ENCODE data around the gene GPR61.

Gene GPR61

DNA sequence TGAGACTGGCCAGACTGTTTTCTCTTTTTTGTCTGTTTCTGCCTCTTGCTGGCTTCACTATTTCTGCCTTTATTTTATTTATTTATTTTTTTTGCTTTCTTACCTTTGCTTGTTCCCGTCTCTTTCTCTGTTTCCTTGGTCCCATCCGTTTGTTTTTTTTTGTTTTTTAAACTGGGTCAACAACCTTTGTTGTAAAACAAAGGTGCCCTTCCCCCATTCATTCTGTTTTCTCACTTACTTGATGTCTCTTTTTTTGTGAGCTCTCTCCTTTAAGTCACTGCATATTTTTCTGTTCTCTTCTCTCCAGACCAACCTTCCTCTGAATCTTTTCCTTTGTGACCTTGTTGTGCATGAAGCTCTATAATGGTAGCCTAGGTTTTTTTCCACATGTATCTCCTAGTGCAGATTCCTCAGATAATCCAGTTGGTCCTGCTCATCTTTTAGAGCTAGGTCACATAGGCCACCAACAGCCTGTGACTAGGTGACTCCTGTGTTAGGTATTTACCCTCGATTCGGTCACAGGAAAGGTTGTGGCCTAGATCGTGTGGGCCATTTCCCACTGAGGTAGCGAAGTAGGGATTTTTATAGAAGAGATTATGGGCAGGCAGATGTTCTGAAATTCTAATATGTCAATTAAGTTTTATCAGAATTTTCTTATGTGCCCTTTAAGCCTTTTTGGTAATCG lies 24.7 kb downstream of the GPR61 start:
- DNase-seq (ENCODE audit: low read depth in 2 of 3, low spot score in 1 of 3), result no peak

DNA sequence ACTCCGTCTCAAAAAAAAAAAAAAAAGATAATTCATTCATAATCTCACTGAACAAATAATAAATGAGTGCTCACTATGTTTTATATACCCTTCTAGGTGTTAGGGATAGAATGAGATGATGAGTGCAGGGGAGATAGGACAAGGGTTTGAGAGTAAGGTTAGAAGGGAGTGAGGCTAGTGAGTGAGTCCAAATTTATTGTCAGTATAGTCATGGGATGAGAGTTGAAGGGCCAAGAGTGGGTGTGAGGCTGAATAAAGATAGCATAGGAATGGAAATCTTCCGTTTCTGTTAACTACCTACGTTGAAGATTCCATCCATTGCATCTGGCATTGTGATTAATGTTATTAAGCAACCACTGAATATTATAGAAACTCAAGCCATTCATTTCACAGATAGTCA lies 25.6 kb downstream of the GPR61 start:
- no peak for DNase-seq (ENCODE audit: low read depth in 2 of 3, low spot score in 1 of 3)

DNA sequence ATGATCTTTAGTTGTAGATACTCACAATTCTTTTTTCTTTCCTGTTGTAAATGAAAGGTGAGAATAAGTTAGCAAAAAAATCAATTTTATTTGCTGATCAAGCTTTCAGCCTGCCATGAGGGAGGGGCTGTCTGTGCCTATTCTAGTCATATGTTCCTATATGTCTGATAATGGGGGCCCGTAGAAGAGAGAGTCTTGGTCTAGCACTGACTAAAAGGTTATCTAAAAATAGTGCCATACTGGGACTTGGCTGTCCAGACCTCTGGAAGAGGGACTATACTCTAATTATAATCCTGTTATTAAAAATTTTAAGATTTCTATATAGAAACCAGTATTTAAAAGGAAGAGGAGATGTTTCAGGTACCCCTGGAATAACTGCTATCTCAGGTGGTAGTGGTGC lies 27.3 kb downstream of the GPR61 start:
- no peak for DNase-seq (ENCODE audit: low read depth in 2 of 3, low spot score in 1 of 3)

DNA sequence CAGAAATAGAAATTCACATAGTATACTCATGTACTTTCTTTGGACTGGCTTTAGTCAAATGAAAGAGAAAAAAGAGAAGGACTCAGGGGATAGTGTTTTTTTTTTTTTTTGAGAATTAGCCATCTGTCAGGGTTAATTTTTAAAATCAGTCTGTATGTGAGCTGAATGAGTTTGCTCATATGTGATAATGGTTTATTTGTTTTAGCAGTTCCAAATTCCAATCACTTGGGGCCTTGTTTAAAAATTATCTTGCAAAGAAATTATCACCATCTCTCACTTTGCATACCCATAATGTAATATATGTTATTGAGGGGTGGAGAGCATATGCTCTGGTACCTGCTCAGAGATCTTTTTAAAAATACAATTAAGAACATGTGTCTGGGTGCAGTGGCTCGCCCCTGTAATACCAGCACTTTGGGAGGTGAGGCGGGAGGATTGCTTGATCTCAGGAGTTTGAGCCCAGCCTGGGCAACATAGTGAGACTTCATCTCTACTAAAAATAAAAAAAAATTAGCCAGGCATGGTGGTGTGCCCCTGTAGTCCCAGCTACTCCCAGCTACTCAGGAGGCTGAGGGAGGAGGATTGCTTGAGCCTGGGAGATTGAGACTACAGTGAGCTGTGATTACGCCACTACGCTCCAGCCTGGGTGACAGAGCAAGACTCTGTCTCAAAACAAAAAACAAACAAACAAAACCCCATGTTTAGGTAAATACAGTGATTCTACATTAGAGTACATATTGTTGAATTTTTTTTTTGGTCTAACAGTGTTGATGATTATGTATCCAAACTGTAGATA lies 28.4 kb downstream of the GPR61 start:
- no peak for DNase-seq (ENCODE audit: low read depth in 2 of 3, low spot score in 1 of 3)

DNA sequence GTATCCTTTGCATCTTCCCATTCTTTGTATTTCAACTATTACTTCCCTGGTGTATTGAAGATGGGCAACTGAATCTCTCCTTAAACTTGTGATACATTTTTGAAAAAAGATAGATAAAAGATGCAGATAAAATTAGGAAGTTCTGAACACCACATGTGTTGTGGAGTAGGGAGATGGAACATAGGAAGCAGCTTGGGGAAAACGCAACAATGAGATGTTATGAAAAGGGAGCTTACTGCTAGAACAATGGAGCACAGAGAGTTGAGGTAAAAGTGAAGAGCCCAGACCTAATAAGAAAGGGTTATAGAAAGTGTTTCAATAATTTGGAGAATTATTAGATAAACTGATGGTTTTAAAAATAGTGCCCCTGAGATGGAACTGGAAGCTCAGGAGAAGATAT lies 29.7 kb downstream of the GPR61 start:
- no peak for DNase-seq (ENCODE audit: low read depth in 2 of 3, low spot score in 1 of 3)

DNA sequence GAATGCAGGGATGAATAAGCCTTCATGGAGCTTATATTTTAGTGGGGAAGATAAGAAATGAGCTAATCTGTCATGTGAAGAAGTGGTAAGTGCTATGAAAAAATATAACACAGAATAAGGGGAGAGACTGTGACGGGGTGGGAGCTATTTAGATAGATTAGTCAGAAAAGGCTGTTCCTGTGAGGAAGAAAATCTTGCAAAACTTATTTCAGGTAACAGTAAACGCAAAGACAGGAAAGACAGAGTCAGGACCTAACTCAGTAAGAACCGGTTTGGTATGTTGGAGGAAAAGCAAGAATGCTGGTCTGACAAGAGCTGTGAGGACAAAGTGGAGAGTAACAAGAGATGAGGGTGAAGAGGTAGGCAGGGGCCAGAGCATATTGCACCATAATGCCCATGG lies 30.7 kb downstream of the GPR61 start:
- DNase-seq (ENCODE audit: low read depth in 2 of 3, low spot score in 1 of 3), result no peak

DNA sequence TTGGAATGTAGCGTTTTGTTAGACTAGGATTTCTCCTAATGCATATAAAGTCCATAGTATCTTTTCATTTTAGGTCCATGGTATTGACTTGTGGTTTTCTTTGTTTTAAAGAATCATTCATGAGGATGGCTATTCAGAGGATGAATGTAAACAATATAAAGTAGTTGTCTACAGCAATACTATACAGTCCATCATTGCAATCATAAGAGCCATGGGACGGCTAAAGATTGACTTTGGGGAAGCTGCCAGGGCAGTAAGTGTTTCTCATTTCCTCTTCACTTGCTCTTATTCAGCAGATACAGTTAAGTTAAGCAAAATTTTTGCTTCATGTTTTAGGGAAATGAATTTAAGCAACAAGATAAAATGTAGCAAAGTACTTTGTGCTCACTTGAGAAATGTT lies 34.1 kb downstream of the GPR61 start:
- no peak for DNase-seq (ENCODE audit: low read depth in 2 of 3, low spot score in 1 of 3)

DNA sequence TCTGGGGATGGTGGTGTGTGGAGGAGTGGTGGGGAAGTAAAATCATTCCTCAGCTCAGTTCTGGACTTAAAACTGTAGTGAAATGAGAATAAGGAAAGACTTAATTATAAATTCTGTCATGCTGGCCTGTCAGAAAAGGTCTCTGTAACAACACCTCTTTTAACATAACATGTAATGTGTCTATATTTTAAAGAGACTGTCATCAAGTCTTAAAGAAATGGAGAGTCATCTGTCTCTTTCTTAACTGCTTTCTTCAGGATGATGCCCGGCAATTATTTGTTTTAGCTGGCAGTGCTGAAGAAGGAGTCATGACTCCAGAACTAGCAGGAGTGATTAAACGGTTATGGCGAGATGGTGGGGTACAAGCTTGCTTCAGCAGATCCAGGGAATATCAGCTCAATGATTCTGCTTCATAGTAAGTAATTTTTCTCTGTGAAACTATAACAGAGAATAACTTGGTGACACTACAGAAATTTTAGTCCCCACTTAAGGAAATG lies 39.3 kb downstream of the GPR61 start:
- no peak for DNase-seq (ENCODE audit: low read depth in 2 of 3, low spot score in 1 of 3)

DNA sequence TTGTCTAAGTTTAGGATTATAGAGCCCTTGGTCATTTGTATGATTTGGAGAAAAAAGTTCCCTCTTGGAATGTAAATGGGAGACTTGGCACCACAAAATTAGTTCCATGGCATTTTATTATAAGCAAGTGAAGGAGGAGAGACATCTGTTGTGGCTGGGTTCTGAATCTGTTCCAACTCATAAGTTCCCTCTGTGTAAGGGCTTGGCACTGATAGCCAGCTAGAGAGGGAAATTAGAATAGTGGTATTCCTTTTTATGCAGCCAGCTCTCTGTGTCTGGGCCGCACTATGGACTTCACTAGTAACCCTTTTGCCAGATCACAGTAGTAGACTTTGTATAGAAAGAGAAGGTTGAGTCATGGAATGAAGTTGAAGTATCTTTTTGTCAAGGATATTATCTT lies 39.8 kb downstream of the GPR61 start:
- DNase-seq (ENCODE audit: low read depth in 2 of 3, low spot score in 1 of 3), result no peak

DNA sequence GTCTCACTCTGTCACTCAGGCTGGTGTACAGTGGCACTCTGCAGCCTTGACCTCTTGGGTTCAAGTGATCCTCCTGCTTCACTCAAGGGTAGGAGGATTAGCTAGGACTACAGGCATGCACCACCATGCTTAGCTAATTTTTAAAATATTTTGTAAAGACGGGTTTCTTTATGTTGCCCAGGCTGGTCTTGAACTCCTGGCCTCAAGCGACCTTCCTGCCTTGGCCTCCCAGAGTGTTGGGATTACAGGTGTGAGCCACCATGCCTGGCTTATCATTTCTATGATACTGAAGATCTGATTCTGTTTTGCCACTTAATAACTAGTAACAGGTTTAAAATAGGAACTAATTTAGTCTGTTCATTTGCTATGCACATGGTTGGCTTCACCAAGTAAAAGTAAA lies 42.3 kb downstream of the GPR61 start:
- DNase-seq (ENCODE audit: low read depth in 2 of 3, low spot score in 1 of 3), result no peak

DNA sequence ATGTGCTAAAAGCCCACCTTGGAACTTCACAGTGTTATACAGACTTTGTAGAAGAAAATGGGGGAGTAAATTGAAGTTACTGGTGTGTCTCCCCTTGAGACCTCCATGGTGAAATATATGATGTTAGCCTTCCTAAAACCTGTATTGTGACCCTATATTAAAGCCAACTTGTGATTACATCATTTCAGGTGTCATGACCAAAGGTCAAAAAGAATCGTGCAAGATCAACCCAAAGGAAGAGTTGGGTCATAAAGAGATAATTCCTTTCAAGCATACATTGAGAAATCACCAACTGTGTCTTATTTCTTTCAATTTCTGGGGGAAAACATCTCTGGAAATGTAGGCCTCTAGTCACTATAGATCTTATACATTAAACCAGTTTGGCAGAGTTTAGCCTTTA lies 45.1 kb downstream of the GPR61 start:
- DNase-seq (ENCODE audit: low read depth in 2 of 3, low spot score in 1 of 3), result no peak

DNA sequence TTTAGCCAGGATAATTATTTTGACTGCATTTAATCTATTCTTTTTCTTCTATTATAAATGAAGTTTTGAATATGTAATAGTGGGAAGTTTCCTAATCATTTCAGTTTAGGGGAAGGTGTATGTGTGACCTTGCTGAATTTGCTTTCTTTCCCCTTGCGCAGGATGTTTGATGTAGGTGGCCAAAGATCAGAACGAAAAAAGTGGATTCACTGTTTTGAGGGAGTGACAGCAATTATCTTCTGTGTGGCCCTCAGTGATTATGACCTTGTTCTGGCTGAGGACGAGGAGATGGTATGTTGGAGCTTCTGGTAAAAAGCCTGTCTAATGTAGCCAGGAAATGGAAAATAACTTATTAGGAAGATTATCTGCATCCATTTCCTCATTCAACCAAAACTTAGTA lies 46.4 kb downstream of the GPR61 start:
- no peak for DNase-seq (ENCODE audit: low read depth in 2 of 3, low spot score in 1 of 3)

DNA sequence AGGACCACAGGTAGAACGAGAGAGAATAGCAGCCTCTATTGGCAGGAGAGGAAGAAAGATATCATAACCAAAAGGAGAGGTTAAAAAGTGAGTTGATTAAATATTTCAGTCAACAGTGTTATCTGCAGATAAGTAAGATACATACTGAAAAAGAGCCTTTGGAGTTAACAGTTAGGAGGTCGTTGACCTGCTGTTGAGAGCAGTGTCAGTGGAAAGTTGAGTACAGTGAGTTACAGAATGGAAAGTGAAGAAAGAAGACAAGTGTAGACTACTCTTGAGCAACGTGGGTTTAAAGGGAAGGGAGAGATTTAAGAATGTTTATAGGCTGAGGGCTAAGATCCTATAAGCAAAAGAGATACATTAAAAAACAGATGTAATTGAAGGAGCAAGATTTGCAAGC lies 49.5 kb downstream of the GPR61 start:
- DNase-seq (ENCODE audit: low read depth in 2 of 3, low spot score in 1 of 3), result no peak

DNA sequence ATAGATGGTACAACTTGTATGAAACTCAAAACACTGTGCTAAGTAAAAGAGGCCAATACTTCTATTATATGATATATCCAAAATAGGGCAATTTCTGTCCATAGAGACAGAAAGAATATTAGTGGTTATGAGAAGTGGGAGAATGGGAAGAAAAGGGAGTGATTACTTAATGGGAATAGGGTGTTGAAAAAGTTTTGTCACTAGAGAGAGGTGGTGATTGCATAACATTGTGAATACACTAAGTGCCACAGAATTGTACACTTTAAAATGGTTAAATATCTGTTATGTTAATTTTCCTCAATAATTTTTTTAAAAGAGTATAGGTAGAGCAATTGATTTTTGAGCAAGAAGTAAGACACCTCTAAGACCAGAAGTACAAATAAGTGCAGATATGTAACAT lies 50.0 kb downstream of the GPR61 start:
- no peak for DNase-seq (ENCODE audit: low read depth in 2 of 3, low spot score in 1 of 3)

DNA sequence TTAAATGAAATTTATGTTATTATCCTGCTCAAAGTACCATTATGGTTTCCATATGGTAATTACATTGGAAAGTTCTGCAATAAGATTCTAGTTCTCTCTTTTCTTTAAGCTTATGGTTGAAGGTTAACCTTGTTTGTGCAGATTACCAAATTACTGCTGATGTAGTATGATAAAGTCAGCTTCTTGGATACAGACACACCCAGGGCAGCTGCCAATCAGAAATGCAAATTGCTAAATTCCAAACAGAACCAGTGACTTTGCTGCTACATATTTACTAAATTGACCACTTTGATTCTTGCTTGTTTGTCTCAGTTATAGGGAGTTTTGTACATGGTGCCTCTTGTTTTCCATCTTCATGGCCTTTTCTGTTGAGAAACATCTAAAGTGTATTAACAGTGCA lies 53.2 kb downstream of the GPR61 start:
- no peak for DNase-seq (ENCODE audit: low read depth in 2 of 3, low spot score in 1 of 3)

DNA sequence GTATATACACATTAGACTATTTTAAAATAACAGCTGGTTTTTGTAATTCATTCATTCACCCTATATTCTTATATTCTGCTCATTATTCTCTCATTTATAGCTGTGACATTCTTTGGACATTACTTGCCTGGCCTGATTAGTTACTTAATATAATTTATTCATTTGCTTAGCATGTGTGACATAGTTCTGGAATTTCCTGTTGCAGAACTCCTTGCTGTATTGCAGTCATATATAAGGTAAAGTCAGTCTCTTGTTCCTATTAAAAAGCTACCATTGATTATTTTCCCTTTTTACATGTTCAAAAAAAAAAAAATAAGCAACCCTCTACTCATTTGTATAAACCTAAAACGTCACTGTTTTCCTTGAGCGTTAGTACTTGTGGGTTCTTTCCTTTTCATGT lies 55.9 kb downstream of the GPR61 start:
- no peak for DNase-seq (ENCODE audit: low read depth in 2 of 3, low spot score in 1 of 3)
